NOMO-1 (cell line): ENCODE measurements around the gene IKBKE.

Experiments
- DNase-seq, 2 experiments: peaks; one replicate each; lab custom pipeline; 2025; ENCODE audit not compliant: unreplicated experiment in 2 of 2; lab: John Stamatoyannopoulos, UW

The IKBKE gene

DNA sequence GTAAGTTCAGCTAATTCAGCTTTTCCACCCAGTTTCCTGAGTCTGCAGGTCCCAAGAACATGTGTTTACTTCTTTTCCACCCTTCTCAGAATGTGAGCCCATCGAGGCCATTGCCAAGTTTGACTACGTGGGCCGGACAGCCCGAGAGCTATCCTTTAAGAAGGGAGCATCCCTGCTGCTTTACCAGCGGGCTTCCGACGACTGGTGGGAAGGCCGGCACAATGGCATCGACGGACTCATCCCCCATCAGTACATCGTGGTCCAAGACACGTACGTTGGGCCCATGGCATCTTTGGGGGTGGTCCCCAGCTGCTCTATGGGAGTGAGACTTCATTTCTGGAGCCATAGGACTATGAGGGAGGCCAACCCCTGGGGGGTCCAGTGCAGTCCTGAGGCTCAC is 17.2 kb upstream of the IKBKE start:
- DNase-seq, result no peak

DNA sequence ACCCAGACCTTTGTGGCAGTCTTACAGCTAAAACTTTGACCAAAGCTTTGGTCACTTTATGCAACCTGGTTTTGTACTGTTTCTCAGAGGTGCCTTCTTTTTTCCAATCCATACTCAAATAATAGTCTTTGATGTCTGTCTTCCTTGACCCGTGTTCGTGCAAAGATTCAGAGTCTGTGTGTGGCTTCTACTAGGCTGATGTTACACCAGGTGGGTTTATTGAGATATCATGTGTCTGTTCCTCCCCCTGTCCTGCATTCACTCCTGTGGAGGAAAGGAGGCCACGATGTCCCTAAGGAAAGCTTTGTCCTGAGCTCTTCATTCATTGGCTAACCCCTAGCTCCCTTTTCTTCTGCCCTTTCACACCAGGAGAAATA is 15.0 kb upstream of the IKBKE start:
- no peak for DNase-seq

- no peak for DNase-seq
These were observed 14.5 kb upstream of the IKBKE start for GRCh38 chr1:206455666-206456344.

DNA sequence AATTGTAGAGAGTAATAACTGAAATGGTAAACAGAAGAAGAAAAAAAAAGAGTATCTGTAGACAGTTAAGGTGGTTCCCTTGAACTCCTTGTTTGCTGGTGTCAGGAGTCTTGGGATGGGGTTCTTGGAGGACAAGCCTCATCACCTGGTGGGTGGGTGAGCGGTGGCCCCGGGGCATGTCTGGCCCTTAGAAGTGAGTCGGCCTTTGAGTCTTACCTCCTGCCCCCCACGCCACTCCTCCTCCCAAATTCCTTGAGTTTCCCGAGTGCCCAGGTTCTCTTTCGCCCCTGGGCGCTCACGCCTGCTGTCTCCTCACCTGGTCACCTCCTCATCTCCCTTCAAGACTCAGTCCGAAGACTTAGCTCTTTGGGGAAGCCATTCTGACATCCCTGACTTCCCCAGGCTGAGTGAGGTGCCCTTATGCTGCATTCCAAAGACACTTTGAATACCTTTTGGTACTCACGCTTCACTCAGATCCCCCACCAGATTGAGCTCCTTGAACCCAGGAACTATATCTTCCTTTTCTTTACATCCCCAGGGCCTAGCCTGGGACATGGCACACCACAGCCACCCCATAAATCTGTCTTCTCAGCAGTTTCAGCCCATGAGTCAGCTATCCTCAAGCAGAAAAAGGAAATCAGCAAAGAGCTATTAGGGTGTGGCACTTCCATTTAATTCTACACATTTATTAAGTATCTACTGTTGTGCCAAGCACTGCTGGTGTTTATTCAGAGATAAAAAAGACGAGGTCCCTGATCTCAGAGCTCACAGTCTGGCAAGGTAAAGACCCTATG is 13.5 kb upstream of the IKBKE start:
- peak; percentile 63 to 67 for DNase-seq

- DNase-seq, result no peak
These were observed 12.7 kb upstream of the IKBKE start for GRCh38 chr1:206457408-206458120.

- no peak for DNase-seq
These were observed 10.6 kb upstream of the IKBKE start for GRCh38 chr1:206459703-206460102.

GRCh38 chr1:206460836-206461426 is 9.3 kb upstream of the IKBKE start:
- DNase-seq, result no peak

GRCh38 chr1:206461602-206462455 is 8.4 kb upstream of the IKBKE start:
- DNase-seq, result peak in 1 of 2 experiments; percentile 56

DNA sequence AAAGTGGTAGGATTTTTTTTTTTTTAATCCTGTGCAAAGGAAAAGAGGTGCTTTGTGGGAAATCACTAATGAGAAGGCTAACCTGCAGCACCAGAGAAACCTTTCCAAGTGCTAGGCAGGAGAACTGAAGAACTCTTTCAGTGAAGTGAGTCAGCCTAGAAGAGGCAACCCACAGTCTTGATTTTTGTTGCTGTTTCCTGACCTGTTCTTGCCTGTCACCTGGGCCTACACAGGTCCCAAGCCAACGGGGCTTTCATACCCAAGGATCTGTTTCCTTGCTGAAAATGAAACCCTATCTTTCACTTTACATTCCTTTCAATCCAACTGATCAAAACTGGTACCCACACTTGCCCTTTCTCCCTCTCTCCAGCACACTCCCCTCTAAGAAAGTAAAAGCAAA is 7.1 kb upstream of the IKBKE start:
- no peak for DNase-seq

GRCh38 chr1:206463911-206464310 is 6.4 kb upstream of the IKBKE start:
- no peak for DNase-seq

DNA sequence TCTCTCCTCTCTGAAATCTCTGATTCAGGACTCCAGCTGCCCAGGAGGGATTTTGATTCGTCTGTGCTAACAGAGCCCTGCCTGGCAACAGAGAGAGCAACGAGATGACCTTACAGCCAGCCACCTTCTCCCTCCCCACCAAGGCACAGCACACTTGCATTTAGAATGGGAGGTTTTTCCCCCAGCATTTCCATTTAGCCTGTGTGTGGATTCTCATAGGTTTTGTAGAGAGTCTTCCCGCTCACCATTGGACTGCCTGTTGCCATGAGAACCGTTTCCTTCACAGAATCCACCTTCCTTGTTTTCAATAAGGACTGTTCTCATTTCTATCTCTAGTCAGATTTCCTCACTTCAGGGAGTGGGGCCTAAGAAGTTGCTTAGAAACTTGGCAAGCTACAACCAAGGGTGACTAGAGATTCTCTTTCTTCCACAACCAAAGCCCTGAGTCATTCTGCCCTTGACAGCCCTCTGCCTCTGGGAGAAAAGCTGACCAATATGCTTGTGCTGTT is 5.8 kb upstream of the IKBKE start:
- DNase-seq, result no peak

DNA sequence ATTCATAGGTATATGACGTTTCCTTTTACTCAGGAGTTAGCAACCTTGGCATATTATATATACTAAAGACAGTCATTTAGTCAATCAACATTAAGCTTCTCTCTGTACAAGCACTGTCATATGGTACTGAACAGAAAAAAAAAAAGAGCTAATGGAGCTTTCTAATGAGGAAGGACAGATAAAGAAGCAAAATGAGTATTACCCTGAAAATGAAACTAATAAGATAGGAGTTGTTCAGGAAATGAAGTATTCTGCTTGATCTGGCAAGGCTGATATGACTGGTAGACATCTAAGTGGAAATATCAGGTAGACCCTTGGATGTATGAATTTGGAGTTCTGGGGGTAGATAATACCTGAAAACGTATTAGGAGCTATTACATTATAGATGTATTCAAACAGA is 4.3 kb upstream of the IKBKE start:
- DNase-seq, result no peak

- no peak for DNase-seq
These were observed 3.2 kb upstream of the IKBKE start for GRCh38 chr1:206466840-206467649.

GRCh38 chr1:206467915-206468314 is 2.4 kb upstream of the IKBKE start:
- DNase-seq, result peak; percentile 96 to 98

DNA sequence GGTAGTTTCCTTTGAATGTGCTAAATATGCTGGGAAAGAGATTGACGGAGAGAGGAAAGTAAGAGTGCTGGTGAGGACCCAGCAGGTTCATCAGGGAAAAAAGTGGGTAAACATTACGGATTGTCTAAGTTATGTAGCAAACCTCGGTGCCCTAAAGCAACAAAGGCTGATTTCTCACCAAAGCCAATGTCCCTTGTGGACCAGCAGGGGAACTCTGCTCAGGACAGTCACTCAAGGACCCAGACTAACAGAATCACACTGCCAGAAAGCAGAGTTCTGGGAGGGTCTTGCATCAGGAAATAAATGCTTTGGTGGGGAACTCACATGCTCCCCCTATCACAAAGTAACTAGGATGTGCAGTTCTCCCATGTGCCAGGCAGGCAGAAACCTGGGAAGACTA is 1.7 kb upstream of the IKBKE start:
- DNase-seq, result no peak

DNA sequence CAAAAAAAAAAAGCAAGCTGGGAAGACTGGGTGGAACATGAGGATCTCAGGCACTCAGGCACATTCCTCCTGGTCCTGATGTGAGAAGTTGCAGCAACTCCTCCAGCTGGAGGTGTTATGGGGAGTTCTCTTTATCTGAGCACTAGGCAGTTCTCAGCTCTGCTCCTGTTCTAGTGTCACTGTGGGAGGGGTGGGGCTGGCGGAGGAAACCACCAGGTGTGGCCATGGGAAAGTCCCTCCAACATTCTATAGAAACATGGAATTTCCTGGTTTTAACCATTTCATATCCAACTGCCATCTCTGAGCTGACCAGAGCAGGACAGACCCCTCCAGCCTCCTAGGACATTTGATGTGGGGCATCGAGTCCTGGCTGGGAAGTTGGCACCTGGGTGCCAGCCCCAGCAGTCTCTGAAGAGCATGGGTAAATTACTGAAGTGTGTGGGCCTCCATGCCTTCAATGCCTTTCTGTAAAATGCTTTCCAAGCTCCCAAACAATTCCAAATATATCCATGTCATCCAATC is 804 bp upstream of the IKBKE start:
- no peak for DNase-seq

DNA sequence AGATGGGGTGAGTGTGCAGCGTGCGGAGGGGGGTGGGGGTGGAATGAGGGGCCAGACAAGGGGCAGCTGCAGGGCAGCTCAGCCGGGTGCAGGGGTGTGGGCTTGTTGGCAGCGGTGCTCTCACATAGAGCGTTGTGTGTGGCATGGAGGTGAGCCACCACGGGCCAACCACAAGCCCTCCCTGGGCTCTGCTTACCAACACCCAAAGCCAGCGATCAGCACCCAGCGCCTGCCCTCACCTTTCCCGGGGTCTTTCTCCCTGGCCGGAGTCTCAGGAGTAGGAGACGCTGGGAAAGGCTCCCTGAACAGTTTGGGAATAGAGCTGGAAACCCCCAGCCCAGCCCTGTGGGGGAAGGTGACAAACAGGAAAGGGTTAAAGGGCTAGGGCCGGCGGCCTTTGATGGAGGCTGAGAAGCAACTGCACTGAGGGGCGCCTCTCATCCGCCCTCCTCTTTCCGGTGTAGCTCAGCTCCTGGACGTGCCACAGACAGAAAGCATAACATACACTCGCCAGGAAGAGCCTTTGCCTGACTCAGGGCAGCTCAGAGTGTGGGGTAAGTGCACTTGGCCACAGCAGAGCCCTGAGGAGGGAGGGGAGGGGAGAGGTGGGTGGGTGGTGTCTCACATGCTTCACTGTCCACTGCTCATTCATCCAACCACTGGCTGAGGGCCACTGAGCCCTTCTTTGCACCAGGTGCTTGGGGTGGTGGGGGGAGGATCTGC is 577 bp downstream of the IKBKE start:
- DNase-seq, result peak; percentile 25 to 60

- DNase-seq, result no peak
These were observed 1.1 kb downstream of the IKBKE start for GRCh38 chr1:206471415-206471801.

DNA sequence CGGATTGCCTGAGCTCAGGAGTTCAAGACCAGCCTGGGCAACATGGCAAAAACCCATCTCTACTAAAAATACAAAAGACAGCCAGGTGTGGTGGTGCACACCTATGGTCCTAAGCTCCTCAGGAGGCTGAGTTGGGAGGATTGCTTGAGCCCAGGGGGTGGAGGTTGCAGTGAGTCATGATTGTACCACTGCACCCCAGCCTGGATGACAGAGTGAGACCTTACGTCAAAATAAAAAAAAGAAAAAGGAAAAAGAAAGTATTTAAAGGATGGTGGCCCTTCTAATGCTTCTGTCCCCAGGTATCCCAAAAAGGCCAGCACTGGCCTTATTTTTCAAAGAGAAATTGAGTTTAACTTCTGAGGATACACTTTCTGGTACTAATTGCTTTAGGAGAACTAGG is 1.7 kb downstream of the IKBKE start:
- DNase-seq, result no peak
